Neuronal stem cell (in vitro differentiated cells): ENCODE data around the gene GPR39.

Experiments used
- DNase-seq: peaks from one replicate; pipeline ENCODE4 v3.0.0-alpha.2; 2013; ENCODE audit warnings: low spot score
- H2AFZ ChIP-seq: one replicate; pipeline ENCODE4 v1.6.1; 2013; ENCODE audit warnings: mild to moderate bottlenecking, low read length, inconsistent platforms
- H2AK5ac ChIP-seq: 2 replicates; pipeline ENCODE4 v1.6.1; 2013; ENCODE audit warnings: low read depth, mild to moderate bottlenecking, inconsistent platforms, low read length, moderate library complexity, mixed read lengths
- H2BK120ac ChIP-seq: 2 replicates; pipeline ENCODE4 v1.6.1; 2013; ENCODE audit warnings: low read depth, mild to moderate bottlenecking, inconsistent platforms, low read length, moderate library complexity, mixed read lengths
- H2BK12ac ChIP-seq: one replicate; pipeline ENCODE4 v1.6.1; 2013; ENCODE audit warnings: low read length, inconsistent platforms
- H2BK15ac ChIP-seq: 2 replicates; pipeline ENCODE4 v1.6.1; 2013; ENCODE audit warnings: mild to moderate bottlenecking, low read length, inconsistent platforms, mixed read lengths
- H2BK5ac ChIP-seq: one replicate; pipeline ENCODE4 v1.6.1; 2013; ENCODE audit warnings: inconsistent platforms, mild to moderate bottlenecking, low read length, moderate library complexity
- H3K14ac ChIP-seq: one replicate; pipeline ENCODE4 v1.6.1; 2013; ENCODE audit warnings: low read length, inconsistent platforms
- H3K18ac ChIP-seq: 2 replicates; pipeline ENCODE4 v1.6.1; 2013; ENCODE audit warnings: low read length, inconsistent platforms
- H3K23ac ChIP-seq: 2 replicates; pipeline ENCODE4 v1.6.1; 2013; ENCODE audit warnings: low read depth, mild to moderate bottlenecking, mixed read lengths, low read length, inconsistent platforms; ENCODE audit not compliant: poor library complexity
- H3K27ac ChIP-seq: replicated peaks from 3 replicates; pipeline ENCODE4 v1.5.1; 2013; ENCODE audit warnings: low read length, inconsistent platforms
- H3K27me3 ChIP-seq, 3 experiments: 2 replicates each; pipeline ENCODE4 v1.6.1; 2013; ENCODE audit warnings: low read length in 3 of 3, mild to moderate bottlenecking in 2 of 3, inconsistent platforms in 1 of 3, low read depth in 1 of 3, mixed read lengths in 1 of 3, moderate library complexity in 1 of 3; ENCODE audit not compliant: control insufficient read depth in 3 of 3, insufficient read depth in 3 of 3
- H3K36me3 ChIP-seq, 2 donors: replicated peaks in 1 of 2; 2 replicates each; pipeline ENCODE4 v1.6.1; 2013; ENCODE audit warnings: low read length in 2 of 2; ENCODE audit not compliant: control insufficient read depth in 2 of 2, insufficient read depth in 2 of 2
- H3K4ac ChIP-seq: 2 replicates; pipeline ENCODE4 v1.6.1; 2013; ENCODE audit warnings: inconsistent platforms, mild to moderate bottlenecking, low read length, moderate library complexity
- H3K4me1 ChIP-seq, 2 donors: 1 replicate in 1 of 2; 2 replicates in 1 of 2; pipeline ENCODE4 v1.6.1; 2013; ENCODE audit warnings: low read length in 2 of 2, low read depth in 1 of 2; ENCODE audit not compliant: control insufficient read depth in 2 of 2, insufficient read depth in 1 of 2
- H3K4me2 ChIP-seq: one replicate; pipeline ENCODE4 v1.6.1; 2013; ENCODE audit warnings: mild to moderate bottlenecking, low read length, inconsistent platforms; ENCODE audit not compliant: insufficient read depth, poor library complexity, severe bottlenecking
- H3K4me3 ChIP-seq, 2 donors: 2 replicates each; pipeline ENCODE4 v1.5.1; 2013; ENCODE audit warnings: low read length in 2 of 2, mild to moderate bottlenecking in 2 of 2, inconsistent platforms in 1 of 2, moderate library complexity in 1 of 2
- H3K79me1 ChIP-seq: one replicate; pipeline ENCODE4 v1.6.1; 2013; ENCODE audit warnings: low read depth, mild to moderate bottlenecking, inconsistent platforms, low read length, moderate library complexity
- H3K9ac ChIP-seq: one replicate; pipeline ENCODE4 v1.6.1; 2013; ENCODE audit warnings: mild to moderate bottlenecking, low read depth, low read length, inconsistent platforms; ENCODE audit not compliant: poor library complexity
- H3K9me3 ChIP-seq, 2 donors: replicated peaks in 1 of 2; 2 replicates each; pipeline versions ENCODE3 to v1.6.1; 2013; ENCODE audit warnings: low read length in 2 of 2, mild to moderate bottlenecking in 2 of 2, inconsistent platforms in 1 of 2, low read depth in 1 of 2, mixed read lengths in 1 of 2, moderate library complexity in 1 of 2; ENCODE audit not compliant: control insufficient read depth in 2 of 2, insufficient read depth in 1 of 2
- H4K8ac ChIP-seq: one replicate; pipeline ENCODE4 v1.6.1; 2013; ENCODE audit warnings: low read depth, mild to moderate bottlenecking, inconsistent platforms, low read length, moderate library complexity
- H4K91ac ChIP-seq: one replicate; pipeline ENCODE4 v1.6.1; 2013; ENCODE audit warnings: low read length, low read depth, mild to moderate bottlenecking, inconsistent platforms; ENCODE audit not compliant: poor library complexity
- WGBS, 2 donors: extraction: QIAGEN DNeasy Blood & Tissue Kit; methylation state at CpG; one replicate each; pipeline ENCODE4 v1.1.7; 2013; ENCODE audit warnings: missing lambda C conversion rate in 2 of 2, mixed read lengths in 1 of 2; ENCODE audit not compliant: insufficient read length in 2 of 2, insufficient replicate concordance in 1 of 2; ENCODE audit errors: extremely low coverage in 2 of 2; 5-methylcytosine and 5-hydroxymethylcytosine counted together

The GPR39 gene

GRCh38 chr2:132589111-132589830, 172.7 kb downstream of the GPR39 start:
- Histone ChIP-seq H2BK5ac (no peak overlapping the region), H2AFZ (peak overlapping the region; percentile 64), H3K14ac (no peak overlapping the region), H2BK15ac (no peak overlapping the region), H3K79me1 (no peaks in the 10 kb centered on the region), H3K18ac (no peak overlapping the region), H3K23ac (no peak overlapping the region), H2BK120ac (no peak overlapping the region), H3K9me3 (no peaks in the 10 kb centered on the region), H4K91ac (no peak overlapping the region), H2BK12ac (no peak overlapping the region), H2AK5ac (no peak overlapping the region), H3K27me3 (no peaks in the 10 kb centered on the region), H3K4ac (no peak overlapping the region), H3K36me3 (no peaks in the 10 kb centered on the region), H3K4me2 (no peak overlapping the region), H3K27ac (no peak overlapping the region), H4K8ac (no peak overlapping the region), H3K4me1 (peaks cover 11 to 40% of the 10 kb centered on the region in 2 donors), H3K4me3 (peak overlapping the region in 1 of 2 donors; percentile 1), H3K9ac (no peak overlapping the region)
- peak; percentile 14 for DNase-seq
- WGBS, 2 donors, result no CpG with 5 or more reads among the region's 8 CpGs

DNA sequence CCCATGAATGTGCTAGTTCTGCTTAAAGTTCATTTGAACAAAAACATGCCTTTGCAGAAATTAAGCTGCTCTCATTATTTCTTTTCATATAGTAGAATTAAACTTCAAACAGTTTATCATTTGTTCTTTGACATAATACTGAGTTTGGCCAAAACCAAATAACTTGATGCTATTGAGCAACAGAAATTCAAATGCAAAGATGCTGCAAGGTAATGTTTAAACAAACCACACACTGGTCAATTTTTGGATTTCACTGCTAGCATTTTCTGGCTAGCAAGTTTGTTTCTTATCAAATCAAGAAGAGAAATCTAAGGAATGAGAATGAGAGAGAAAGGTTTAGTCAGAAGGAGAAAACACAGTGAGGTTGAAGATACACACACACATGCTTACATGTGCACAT, 173.4 kb downstream of the GPR39 start:
- Histone ChIP-seq H3K18ac (no peak overlapping the region), H3K36me3 (no peaks in the 10 kb centered on the region), H2AK5ac (no peak overlapping the region), H3K4me3 (no peak overlapping the region), H4K8ac (no peak overlapping the region), H2BK12ac (no peak overlapping the region), H3K4ac (no peak overlapping the region), H3K27ac (no peak overlapping the region), H2BK120ac (no peak overlapping the region), H4K91ac (no peak overlapping the region), H2BK15ac (no peak overlapping the region), H3K79me1 (no peaks in the 10 kb centered on the region), H3K4me2 (no peak overlapping the region), H3K9ac (no peak overlapping the region), H3K27me3 (no peaks in the 10 kb centered on the region), H3K14ac (no peak overlapping the region), H3K23ac (no peak overlapping the region), H2AFZ (peak overlapping the region; percentile 64), H3K9me3 (no peaks in the 10 kb centered on the region), H3K4me1 (peaks cover 11 to 40% of the 10 kb centered on the region in 2 donors), H2BK5ac (no peak overlapping the region)
- DNase-seq, result no peak

- Histone ChIP-seq H4K8ac (no peak overlapping the region), H3K27ac (no peak overlapping the region), H3K9ac (no peak overlapping the region), H2BK15ac (no peak overlapping the region), H3K4me3 (no peak overlapping the region), H3K79me1 (no peaks in the 10 kb centered on the region), H2BK12ac (no peak overlapping the region), H2BK5ac (no peak overlapping the region), H3K18ac (no peak overlapping the region), H2AK5ac (no peak overlapping the region), H2AFZ (no peak overlapping the region), H2BK120ac (no peak overlapping the region), H3K9me3 (peaks cover 3 to 9% of the 10 kb centered on the region in 2 donors), H3K36me3 (no peaks in the 10 kb centered on the region), H3K4me1 (peaks cover 10 to 37% of the 10 kb centered on the region in 2 donors), H3K4ac (no peak overlapping the region), H3K27me3 (no peaks in the 10 kb centered on the region), H3K4me2 (no peak overlapping the region), H3K14ac (no peak overlapping the region), H4K91ac (no peak overlapping the region), H3K23ac (no peak overlapping the region)
- no CpG with 5 or more reads among the region's 2 CpGs for WGBS, 2 donors
- DNase-seq, result no peak
These were observed 176.6 kb downstream of the GPR39 start for GRCh38 chr2:132593171-132593570.

DNA sequence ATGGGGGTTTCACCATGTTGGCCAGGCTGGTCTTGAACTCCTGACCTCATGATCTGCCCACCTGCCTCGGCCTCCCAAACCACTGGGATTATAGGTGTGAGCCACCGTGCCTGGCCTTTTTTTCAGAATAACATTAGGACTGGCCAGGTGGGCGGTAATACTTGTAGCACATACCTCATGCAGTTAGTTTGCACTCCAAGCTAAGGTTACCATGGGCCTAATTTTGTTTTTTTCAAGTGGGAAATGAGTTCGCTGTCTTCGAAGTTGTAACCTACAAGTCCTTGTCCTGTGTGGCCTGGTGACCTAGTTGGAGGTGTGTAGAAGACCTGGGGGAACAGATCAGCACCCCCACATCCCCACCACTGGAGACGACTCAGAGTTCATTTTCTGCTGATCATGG, 178.6 kb downstream of the GPR39 start:
- Histone ChIP-seq H3K79me1 (no peaks in the 10 kb centered on the region), H2BK120ac (no peak overlapping the region), H3K4ac (no peak overlapping the region), H2AK5ac (no peak overlapping the region), H3K4me1 (peaks cover 6 to 20% of the 10 kb centered on the region in 2 donors), H3K9me3 (peaks cover 6 to 13% of the 10 kb centered on the region in 2 donors), H4K8ac (no peak overlapping the region), H3K14ac (no peak overlapping the region), H3K27ac (no peak overlapping the region), H3K36me3 (no peaks in the 10 kb centered on the region), H2BK5ac (no peak overlapping the region), H4K91ac (no peak overlapping the region), H3K18ac (no peak overlapping the region), H2AFZ (no peak overlapping the region), H3K27me3 (no peaks in the 10 kb centered on the region), H3K23ac (no peak overlapping the region), H3K9ac (no peak overlapping the region), H3K4me3 (no peak overlapping the region), H2BK15ac (no peak overlapping the region), H3K4me2 (no peak overlapping the region), H2BK12ac (no peak overlapping the region)
- no CpG with 5 or more reads among the region's 6 CpGs for WGBS, 2 donors
- DNase-seq, result no peak
